ENCODE data around the gene PLIN3. TPM values are rescaled to one million over a fixed set of nuclear protein-coding genes. Genes with fewer than 3 reads are reported as not detected.
"Not testable (repeated sequence)": the region's sequence is repeated elsewhere in the genome, so short reads cannot be mapped to it uniquely, and the experiment has no call there.

Gene PLIN3
- total and polyA plus RNA-seq, 11 donors, result 10.0 to 102 (median 22.9) TPM

DNA sequence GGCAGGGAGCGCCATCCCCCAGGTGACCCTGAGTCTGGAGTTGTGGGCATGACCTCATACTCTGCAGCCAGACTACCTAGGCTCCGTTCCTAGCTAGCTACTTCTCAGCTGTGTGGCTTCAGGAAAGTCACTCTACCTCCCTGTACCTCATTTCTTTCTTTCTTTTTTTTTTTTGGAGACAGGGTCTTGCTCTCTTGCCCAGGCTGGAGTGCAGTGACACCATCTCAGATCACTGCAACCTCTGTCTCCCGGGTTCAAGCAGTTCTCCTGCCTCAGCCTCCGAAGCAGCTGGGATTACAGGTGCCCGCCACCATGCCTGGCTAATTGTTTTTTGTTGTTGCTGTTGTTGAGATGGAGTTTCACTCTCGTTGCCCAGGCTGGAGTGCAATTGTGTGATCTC is 15.0 kb downstream of the PLIN3 start:
- ATAC-seq (no peak), DNase-seq (no peak)
- TF ChIP-seq POLR2A (IDR thresholded peaks at IDR 0.05), result no peak
- Histone ChIP-seq H3K36me3 (peaks cover 0 to 91% (median 37%) of the 10 kb centered on the region in 9 donors), H3K27ac (no peak overlapping the region), H3K4me1 (no peaks in the 10 kb centered on the region), H3K27me3 (no peaks in the 10 kb centered on the region), H3K4me3 (no peak overlapping the region), H3K9me3 (no peaks in the 10 kb centered on the region)
- 92 to 97% (median 94%) methylated on average over 6 of the region's 6 CpGs for WGBS, 4 donors
- intact Hi-C loops (cut with DNase I), result loop anchor here in 4 of 10 donors (2.0 to 5.0 kb wide), 3 partner anchors 40 to 115 kb away; no protein-coding TSS in a partner anchor

DNA sequence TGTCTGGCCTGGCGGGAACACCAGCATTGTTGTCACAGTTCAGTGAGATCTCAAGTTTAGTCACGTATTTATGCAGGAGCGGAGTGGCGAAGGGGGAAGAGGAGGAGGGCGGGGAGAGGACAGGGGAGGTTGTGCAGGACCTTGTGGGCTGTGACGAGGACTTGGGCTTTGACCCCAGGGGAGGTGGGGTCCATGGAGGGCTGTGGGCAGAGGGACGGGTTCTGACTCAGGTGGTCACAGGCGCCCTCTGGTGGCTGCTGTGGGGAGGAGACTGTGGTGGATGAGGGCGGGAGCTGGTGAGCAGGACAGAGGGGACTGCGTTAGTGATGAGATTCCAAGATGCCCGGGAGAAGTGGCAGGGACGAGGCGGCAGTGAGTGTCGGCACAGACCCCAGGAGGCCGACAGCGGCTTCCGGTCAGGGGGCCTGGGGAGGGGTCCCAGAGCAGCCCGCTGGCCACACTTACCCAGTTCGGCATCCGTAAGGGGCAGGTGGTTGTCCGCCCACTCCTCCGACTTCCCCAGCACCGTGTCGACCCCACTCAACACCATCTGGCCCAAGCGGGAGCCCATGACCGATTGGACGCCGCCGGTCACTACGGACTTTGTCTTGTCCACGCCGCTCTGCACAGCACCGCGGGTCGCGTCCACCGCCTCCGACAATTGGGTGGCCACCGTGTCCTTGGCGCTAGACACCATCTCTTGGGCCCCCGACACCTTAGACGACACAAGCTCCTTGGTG is 15.7 kb downstream of the PLIN3 start:
- H3K27ac ChIP-seq, result no peak overlapping the region
- H3K9me3 ChIP-seq, result no peaks in the 10 kb centered on the region
- peaks cover 0 to 91% (median 37%) of the 10 kb centered on the region in 9 donors for H3K36me3 ChIP-seq
- ATAC-seq (peak; percentile 69 to 87 (median 83)), DNase-seq (peak; percentile 66 to 87 (median 69))
- WGBS, 4 donors, result 76 to 80% (median 77%) methylated on average over 42 of the region's 42 CpGs
- no peak overlapping the region for H3K4me3 ChIP-seq
- intact Hi-C loops (cut with DNase I), result loop anchor here (1.0 to 5.0 kb wide), 5 partner anchors 39 to 114 kb away; no protein-coding TSS in a partner anchor
- no peaks in the 10 kb centered on the region for H3K4me1 ChIP-seq
- H3K27me3 ChIP-seq, result no peaks in the 10 kb centered on the region
- no peak for TF ChIP-seq POLR2A (IDR thresholded peaks at IDR 0.05)
- TF ChIP-seq, protein P1, sequence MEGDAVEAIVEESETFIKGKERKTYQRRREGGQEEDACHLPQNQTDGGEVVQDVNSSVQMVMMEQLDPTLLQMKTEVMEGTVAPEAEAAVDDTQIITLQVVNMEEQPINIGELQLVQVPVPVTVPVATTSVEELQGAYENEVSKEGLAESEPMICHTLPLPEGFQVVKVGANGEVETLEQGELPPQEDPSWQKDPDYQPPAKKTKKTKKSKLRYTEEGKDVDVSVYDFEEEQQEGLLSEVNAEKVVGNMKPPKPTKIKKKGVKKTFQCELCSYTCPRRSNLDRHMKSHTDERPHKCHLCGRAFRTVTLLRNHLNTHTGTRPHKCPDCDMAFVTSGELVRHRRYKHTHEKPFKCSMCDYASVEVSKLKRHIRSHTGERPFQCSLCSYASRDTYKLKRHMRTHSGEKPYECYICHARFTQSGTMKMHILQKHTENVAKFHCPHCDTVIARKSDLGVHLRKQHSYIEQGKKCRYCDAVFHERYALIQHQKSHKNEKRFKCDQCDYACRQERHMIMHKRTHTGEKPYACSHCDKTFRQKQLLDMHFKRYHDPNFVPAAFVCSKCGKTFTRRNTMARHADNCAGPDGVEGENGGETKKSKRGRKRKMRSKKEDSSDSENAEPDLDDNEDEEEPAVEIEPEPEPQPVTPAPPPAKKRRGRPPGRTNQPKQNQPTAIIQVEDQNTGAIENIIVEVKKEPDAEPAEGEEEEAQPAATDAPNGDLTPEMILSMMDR (IDR thresholded peaks at IDR 0.05), result peak; percentile 80 to 89 (median 86)

DNA sequence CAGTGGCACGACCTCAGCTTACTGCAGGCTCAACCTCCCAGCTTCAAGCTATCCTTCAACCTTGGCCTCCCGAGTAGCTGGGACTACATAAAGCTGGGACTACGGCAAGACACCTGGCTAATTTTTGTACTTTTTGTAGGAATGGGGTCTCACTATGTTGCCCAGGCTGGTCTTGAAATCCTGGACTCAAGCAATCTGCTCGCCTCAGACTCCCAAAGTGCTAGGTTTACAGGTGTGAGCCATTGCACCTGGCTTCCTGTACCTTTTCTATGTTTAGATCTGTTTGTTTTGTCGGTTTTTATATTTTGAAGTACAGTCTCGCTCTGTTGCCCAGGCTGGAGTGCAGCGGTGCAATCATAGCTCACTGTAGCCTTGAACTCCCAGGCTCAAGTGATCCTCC is 18.4 kb downstream of the PLIN3 start:
- intact Hi-C loops (cut with DNase I), result no loop called here
- Histone ChIP-seq H3K27ac (no peak overlapping the region), H3K9me3 (no peaks in the 10 kb centered on the region), H3K4me3 (no peak overlapping the region), H3K4me1 (no peaks in the 10 kb centered on the region), H3K27me3 (no peaks in the 10 kb centered on the region), H3K36me3 (peaks cover 0 to 89% (median 37%) of the 10 kb centered on the region in 9 donors)
- WGBS, 4 donors, result 96 to 99% (median 97%) methylated on average over 7 of the region's 7 CpGs
- ATAC-seq (no peak), DNase-seq (no peak)
- TF ChIP-seq, protein P1 (IDR thresholded peaks at IDR 0.05), result no peak
- no peak for TF ChIP-seq POLR2A (IDR thresholded peaks at IDR 0.05)

DNA sequence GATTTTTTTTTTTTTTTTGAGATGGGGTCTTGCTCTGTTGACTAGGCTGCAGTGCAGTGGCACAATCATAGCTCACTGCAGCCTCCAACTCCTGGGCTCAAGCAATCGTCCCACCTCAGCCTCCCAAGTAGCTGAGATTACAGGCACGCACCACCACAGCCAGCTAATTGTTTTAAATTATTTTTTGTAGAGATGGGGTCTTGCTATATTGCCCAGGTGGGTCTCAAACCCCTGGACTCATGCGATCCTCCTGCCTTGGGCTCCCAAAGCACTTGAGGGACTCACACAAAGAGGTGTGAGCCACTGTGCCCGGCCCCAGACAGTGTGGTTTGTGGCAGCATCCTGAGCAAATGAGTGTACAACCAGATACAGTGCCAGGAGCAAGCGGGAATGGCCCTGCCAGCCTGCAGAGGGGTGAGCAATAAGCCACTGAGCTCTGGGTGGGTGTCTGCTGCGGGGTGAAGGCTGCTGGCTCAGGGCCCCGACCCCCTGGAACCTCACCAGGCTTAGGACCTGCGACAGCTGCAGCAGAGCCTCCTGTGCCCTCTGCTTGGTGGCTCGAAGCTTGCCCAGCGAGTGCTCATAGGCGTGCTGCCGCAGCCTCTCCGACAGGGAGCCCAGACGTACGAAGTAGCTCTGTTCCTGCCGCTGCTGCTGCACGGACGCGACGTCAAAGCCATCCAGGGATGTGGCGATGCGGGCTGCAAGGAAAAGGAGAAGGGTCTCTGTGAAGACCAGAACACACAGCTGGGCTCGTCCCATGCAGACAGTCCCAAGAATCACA is 20.1 kb downstream of the PLIN3 start:
- DNase-seq, result no peak
- Histone ChIP-seq H3K27ac (no peak overlapping the region), H3K9me3 (no peaks in the 10 kb centered on the region), H3K27me3 (no peaks in the 10 kb centered on the region), H3K36me3 (peaks cover 0 to 93% (median 50%) of the 10 kb centered on the region in 9 donors), H3K4me3 (no peak overlapping the region), H3K4me1 (no peaks in the 10 kb centered on the region)
- no peak for ATAC-seq
- TF ChIP-seq POLR2A (IDR thresholded peaks at IDR 0.05), result no peak
- TF ChIP-seq, protein P1 (IDR thresholded peaks at IDR 0.05), result no peak
- intact Hi-C loops (cut with DNase I), result no loop called here
- 95 to 98% (median 97%) methylated on average over 13 to 23 of the region's 23 CpGs for WGBS, 4 donors

DNA sequence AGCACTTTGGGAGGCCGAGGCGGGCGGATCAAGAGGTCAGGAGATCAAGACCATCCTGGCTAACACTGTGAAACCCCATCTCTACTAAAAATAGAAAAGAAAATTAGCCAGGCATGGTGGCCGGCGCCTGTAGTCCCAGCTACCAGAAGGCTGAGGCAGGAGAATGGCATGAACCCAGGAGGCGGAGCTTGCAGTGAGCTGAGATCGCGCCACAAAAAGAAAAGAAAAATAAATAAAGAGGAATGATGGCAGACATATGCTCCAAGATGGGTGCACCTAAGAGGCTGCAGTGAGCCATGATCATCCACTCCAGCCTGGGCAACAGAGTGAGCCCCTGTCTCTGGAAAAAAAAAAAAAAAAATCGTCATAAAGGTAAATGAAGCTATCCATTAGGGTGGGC is 21.5 kb downstream of the PLIN3 start:
- H3K4me3 ChIP-seq; ATAC-seq; H3K27ac ChIP-seq; H3K9me3 ChIP-seq; H3K4me1 ChIP-seq; intact Hi-C loops (cut with DNase I); DNase-seq; H3K27me3 ChIP-seq: not testable (repeated sequence)
- WGBS, 4 donors, result 73 to 84% (median 81%) methylated on average over 8 to 9 of the region's 9 CpGs
- H3K36me3 ChIP-seq, result peaks cover 0 to 88% (median 53%) of the 10 kb centered on the region in 9 donors
